GM18858 (cell line): ENCODE results near the gene NOB1.

Source experiments
- ATAC-seq: cut with Tn5 transposase; IDR thresholded peaks from one replicate; pipeline ENCODE4 v1.9.1; 2021; ENCODE audit not compliant: unreplicated experiment

The NOB1 gene

GRCh38 chr16:69721441-69721957 lies 33.2 kb downstream of the NOB1 start:
- ATAC-seq = no peak

- no peak for ATAC-seq
Measured at GRCh38 chr16:69720822-69721430, 33.8 kb downstream of the NOB1 start.

- no peak for ATAC-seq
Measured at GRCh38 chr16:69718111-69718764, 36.5 kb downstream of the NOB1 start.

- ATAC-seq = no peak
Measured at GRCh38 chr16:69717066-69717465, 37.7 kb downstream of the NOB1 start.

- ATAC-seq = no peak
Measured at GRCh38 chr16:69712914-69713581, 41.7 kb downstream of the NOB1 start.

- no peak for ATAC-seq
Measured at GRCh38 chr16:69712277-69712676, 42.4 kb downstream of the NOB1 start.

- ATAC-seq = no peak
Measured at GRCh38 chr16:69711115-69711740, 43.5 kb downstream of the NOB1 start.

- no peak for ATAC-seq
Measured at GRCh38 chr16:69709456-69710084, 45.2 kb downstream of the NOB1 start.

- ATAC-seq = no peak
Measured at GRCh38 chr16:69707920-69708683, 46.6 kb downstream of the NOB1 start.

- no peak for ATAC-seq
Measured at GRCh38 chr16:69706975-69707340, 47.8 kb downstream of the NOB1 start.

GRCh38 chr16:69706256-69706974 lies 48.3 kb downstream of the NOB1 start:
- ATAC-seq = no peak

GRCh38 chr16:69703638-69704037 lies 51.1 kb downstream of the NOB1 start:
- ATAC-seq = no peak

GRCh38 chr16:69701866-69702265 lies 52.9 kb downstream of the NOB1 start:
- ATAC-seq = no peak

- no peak for ATAC-seq
Measured at GRCh38 chr16:69701452-69701851, 53.3 kb downstream of the NOB1 start.

GRCh38 chr16:69699915-69700314 lies 54.8 kb downstream of the NOB1 start:
- no peak for ATAC-seq

GRCh38 chr16:69698404-69698803 lies 56.3 kb downstream of the NOB1 start:
- ATAC-seq = no peak

- no peak for ATAC-seq
Measured at GRCh38 chr16:69693916-69694315, 60.8 kb downstream of the NOB1 start.

GRCh38 chr16:69691980-69692911 lies 62.5 kb downstream of the NOB1 start:
- ATAC-seq = no peak
